22Rv1 (cell line): ENCODE data around the gene TOP1.

Experiments
- CTCF ChIP-seq: fragments of 450-650 bp; IDR thresholded peaks from 2 replicates; pipeline ENCODE4 v1.5.1; 2017; ENCODE audit warnings: mild to moderate bottlenecking
- ZFX ChIP-seq: fragments of 450-650 bp; IDR thresholded peaks from 2 replicates; pipeline ENCODE4 v1.6.1; 2017; ENCODE audit warnings: antibody characterized with exemption, borderline replicate concordance

GRCh38 chr20:41072190-41072863, 43.7 kb downstream of the TOP1 start:
- TF ChIP-seq CTCF (no peak), ZFX (no peak)
